ENCODE results near the gene SLC28A3.
"Not testable (repeated sequence)": the region's sequence is repeated elsewhere in the genome, so short reads cannot be mapped to it uniquely, and the experiment has no call there.

Gene SLC28A3

GRCh38 chr9:84367726-84368125 lies 27.2 kb upstream of the SLC28A3 start:
- H3K27ac Mint-ChIP-seq; H3K27me3 Mint-ChIP-seq; ATAC-seq; H3K4me3 Mint-ChIP-seq; DNase-seq; H3K4me1 Mint-ChIP-seq; H3K9me3 Mint-ChIP-seq; H3K36me3 Mint-ChIP-seq (ENCODE audit: low read depth): not testable (repeated sequence)

DNA sequence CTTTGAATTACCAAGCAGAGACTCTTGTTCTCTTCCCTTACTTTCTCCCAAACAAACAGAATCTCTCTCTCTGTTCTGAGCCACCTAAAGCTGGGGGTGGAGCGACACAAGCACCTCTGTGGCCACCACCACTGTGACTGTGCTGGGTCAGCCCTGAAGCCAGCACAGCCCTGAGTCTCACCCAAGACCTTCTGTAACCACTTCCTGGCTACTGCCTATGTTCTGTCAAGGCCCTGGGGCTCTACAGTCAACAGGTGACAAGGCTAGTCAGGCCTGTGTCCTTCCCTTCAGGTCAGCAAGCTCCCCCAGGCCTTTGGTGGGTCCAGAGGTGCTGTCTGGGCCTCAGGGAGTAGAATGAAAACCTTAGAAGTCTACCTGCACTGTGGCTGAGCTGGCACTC lies 26.1 kb upstream of the SLC28A3 start:
- Mint-ChIP-seq H3K4me3 (no peak overlapping the region), H3K36me3 (ENCODE audit: low read depth) (no peaks in the 10 kb centered on the region), H3K9me3 (no peaks in the 10 kb centered on the region), H3K4me1 (no peaks in the 10 kb centered on the region), H3K27me3 (peaks cover 7% of the 10 kb centered on the region), H3K27ac (no peak overlapping the region)
- DNase-seq (no peak), ATAC-seq (no peak)

DNA sequence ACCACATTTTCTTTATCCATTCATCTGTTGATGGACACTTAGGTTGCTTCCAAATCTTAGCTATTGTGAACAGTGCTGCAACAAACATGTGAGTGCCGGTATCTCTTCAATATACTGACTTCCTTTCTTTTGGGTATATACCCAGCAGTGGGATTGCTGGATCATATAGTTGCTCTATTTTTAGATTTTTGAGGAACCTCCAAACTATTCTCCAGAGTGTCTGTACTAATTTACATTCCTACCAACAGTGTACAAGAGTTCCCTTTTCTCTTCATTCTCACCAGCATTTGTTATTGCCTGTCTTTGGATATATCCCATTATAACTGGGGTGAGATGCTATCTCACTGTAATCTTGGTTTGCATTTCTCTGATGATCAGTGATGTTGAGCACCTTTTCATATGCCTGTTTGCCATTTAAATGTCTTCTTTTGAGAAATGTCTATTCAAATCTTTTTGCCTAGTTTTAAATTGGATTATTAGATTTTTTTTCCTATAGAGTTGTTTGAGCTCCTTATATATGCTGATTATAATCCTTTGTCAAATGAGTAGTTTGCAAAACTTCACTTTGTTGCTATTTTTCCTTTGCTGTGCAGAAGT lies 24.4 kb upstream of the SLC28A3 start:
- H3K4me1 Mint-ChIP-seq; H3K27me3 Mint-ChIP-seq; H3K4me3 Mint-ChIP-seq; H3K27ac Mint-ChIP-seq; H3K9me3 Mint-ChIP-seq; ATAC-seq; DNase-seq; H3K36me3 Mint-ChIP-seq (ENCODE audit: low read depth): not testable (repeated sequence)

GRCh38 chr9:84361645-84362044 lies 21.1 kb upstream of the SLC28A3 start:
- H3K4me1 Mint-ChIP-seq = no peaks in the 10 kb centered on the region
- H3K4me3 Mint-ChIP-seq = no peak overlapping the region
- ATAC-seq (no peak), DNase-seq (no peak)
- no peaks in the 10 kb centered on the region for H3K9me3 Mint-ChIP-seq
- H3K27me3 Mint-ChIP-seq = peaks cover 3% of the 10 kb centered on the region
- no peaks in the 10 kb centered on the region for H3K36me3 Mint-ChIP-seq (ENCODE audit: low read depth)
- no peak overlapping the region for H3K27ac Mint-ChIP-seq

DNA sequence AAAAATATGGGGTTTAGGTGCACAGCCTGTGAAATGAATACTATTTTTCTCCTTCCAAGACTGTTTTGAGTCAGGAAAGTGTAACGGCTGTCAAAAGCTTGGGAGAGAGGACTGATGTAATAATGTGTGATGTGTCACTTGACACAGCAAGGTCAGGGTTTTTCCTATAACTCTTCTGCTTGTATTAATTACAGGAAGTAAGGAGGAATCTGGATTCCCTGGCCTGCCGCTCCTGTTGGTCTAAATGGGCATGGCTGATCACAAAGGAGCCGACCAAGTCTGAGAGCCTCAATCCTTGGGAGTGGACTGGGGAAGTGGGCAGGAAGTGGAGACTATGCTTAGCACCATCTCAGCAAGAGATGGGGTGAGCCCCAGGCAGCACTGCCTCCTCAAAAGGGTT lies 16.7 kb upstream of the SLC28A3 start:
- H3K9me3 Mint-ChIP-seq = no peaks in the 10 kb centered on the region
- no peaks in the 10 kb centered on the region for H3K27me3 Mint-ChIP-seq
- H3K36me3 Mint-ChIP-seq (ENCODE audit: low read depth) = no peaks in the 10 kb centered on the region
- DNase-seq (no peak), ATAC-seq (no peak)
- H3K4me1 Mint-ChIP-seq = no peaks in the 10 kb centered on the region
- H3K27ac Mint-ChIP-seq = no peak overlapping the region
- no peak overlapping the region for H3K4me3 Mint-ChIP-seq

DNA sequence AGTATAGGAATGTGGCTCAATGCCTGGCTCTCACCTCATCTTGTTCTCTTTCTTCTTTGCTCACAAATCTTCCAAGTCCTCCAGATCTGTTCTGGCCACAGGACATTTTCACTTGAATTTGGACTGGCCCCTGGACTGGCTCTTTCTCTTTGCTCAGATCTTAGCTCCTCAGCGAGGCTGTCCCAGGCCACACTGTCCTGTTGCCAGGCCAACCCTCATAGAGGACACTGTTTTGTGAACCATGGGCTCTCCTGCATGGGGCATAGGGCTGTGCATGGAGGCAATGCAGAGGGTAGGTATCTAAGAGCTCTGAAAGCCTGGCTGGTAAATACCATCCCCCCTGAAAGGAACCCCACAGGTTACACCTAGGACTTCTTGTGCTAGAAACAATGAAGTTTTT lies 13.5 kb upstream of the SLC28A3 start:
- H3K27me3 Mint-ChIP-seq = no peaks in the 10 kb centered on the region
- no peak for DNase-seq
- no peak for ATAC-seq
- H3K4me1 Mint-ChIP-seq = no peaks in the 10 kb centered on the region
- no peak overlapping the region for H3K4me3 Mint-ChIP-seq
- no peak overlapping the region for H3K27ac Mint-ChIP-seq
- no peaks in the 10 kb centered on the region for H3K9me3 Mint-ChIP-seq
- H3K36me3 Mint-ChIP-seq (ENCODE audit: low read depth) = no peaks in the 10 kb centered on the region

GRCh38 chr9:84349671-84350070 lies 9.1 kb upstream of the SLC28A3 start:
- Mint-ChIP-seq H3K36me3 (ENCODE audit: low read depth) (no peaks in the 10 kb centered on the region), H3K4me3 (no peak overlapping the region), H3K9me3 (no peaks in the 10 kb centered on the region), H3K27me3 (peaks cover 2% of the 10 kb centered on the region), H3K4me1 (no peaks in the 10 kb centered on the region), H3K27ac (no peak overlapping the region)
- ATAC-seq (no peak), DNase-seq (no peak)

DNA sequence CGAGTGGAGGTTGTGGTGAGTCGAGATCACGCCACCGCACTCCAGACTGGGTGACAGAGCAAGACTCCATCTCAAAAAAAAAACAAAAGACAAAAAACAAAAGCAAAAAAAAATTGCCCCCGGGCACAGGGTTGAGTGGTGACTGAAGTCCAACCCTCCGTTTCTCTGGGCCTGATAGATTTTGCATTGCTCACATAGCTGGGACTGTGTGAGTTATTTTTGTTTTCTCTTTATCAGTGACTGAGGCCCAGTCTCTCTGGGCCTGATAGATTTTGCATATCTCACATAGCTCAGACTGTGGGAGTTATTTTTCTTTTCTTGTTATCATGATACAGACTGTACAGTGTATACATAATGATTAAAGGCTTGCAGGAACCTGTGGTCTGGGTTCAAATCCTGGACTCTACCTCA lies 2.6 kb upstream of the SLC28A3 start:
- Mint-ChIP-seq H3K4me3 (no peak overlapping the region), H3K4me1 (no peaks in the 10 kb centered on the region), H3K36me3 (ENCODE audit: low read depth) (no peaks in the 10 kb centered on the region), H3K9me3 (no peaks in the 10 kb centered on the region), H3K27me3 (peaks cover 4% of the 10 kb centered on the region), H3K27ac (no peak overlapping the region)
- no peak for ATAC-seq
- no peak for DNase-seq

DNA sequence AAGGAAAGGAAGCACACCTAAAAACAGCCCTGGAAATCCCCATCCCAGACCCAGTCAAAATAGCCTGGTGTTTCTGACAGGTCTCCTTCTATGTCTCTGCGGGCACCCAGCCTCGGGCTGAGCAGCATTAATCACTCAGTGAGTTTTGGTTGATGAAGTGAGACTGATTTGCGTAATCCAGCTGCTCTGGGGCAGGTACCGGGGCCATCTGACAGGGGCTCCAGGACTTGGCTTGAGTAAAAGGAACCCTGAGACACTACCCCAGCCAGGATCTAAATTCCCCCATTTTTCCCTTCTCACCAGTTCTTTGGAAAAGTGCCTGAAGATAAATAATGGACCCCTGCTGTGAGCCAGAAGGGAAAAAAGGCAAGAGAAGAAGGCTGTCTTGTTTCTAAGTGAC lies 596 bp downstream of the SLC28A3 start:
- H3K27me3 Mint-ChIP-seq = peaks cover 2% of the 10 kb centered on the region
- H3K9me3 Mint-ChIP-seq = no peaks in the 10 kb centered on the region
- H3K36me3 Mint-ChIP-seq (ENCODE audit: low read depth) = no peaks in the 10 kb centered on the region
- H3K27ac Mint-ChIP-seq = no peak overlapping the region
- no peaks in the 10 kb centered on the region for H3K4me1 Mint-ChIP-seq
- no peak for DNase-seq
- no peak overlapping the region for H3K4me3 Mint-ChIP-seq
- no peak for ATAC-seq

DNA sequence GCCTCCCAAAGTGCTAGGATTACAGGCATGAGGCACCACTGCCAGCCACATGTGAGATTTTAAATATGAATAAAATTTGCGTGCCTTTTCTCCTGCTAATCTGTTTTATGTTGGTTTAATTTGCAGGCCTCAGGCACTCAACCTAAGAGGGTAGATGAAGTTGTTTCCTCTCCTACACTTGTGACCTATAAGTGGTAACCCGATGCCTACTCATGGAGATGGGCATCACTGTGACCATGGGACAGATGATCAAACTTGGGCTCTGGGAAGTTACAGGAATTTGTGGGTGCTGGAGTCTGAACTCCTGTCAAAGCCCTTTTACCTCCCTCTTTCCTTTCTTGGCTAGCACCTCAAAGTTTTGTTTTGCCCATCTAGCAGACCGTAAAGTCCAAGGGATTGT lies 1.1 kb downstream of the SLC28A3 start:
- no peak for ATAC-seq

GRCh38 chr9:84338792-84339191 lies 1.8 kb downstream of the SLC28A3 start:
- Mint-ChIP-seq H3K4me3 (no peak overlapping the region), H3K4me1 (no peaks in the 10 kb centered on the region), H3K27me3 (peaks cover 2% of the 10 kb centered on the region), H3K9me3 (no peaks in the 10 kb centered on the region), H3K36me3 (ENCODE audit: low read depth) (no peaks in the 10 kb centered on the region), H3K27ac (no peak overlapping the region)
- DNase-seq (no peak), ATAC-seq (no peak)

More for the DNA sequence above, 1.1 kb downstream of the SLC28A3 start:
- H3K36me3 Mint-ChIP-seq (ENCODE audit: low read depth) = no peaks in the 10 kb centered on the region
- H3K27ac Mint-ChIP-seq = no peak overlapping the region
- no peak overlapping the region for H3K4me3 Mint-ChIP-seq
- H3K4me1 Mint-ChIP-seq = no peaks in the 10 kb centered on the region
- H3K27me3 Mint-ChIP-seq = peaks cover 2% of the 10 kb centered on the region
- DNase-seq = no peak
- no peaks in the 10 kb centered on the region for H3K9me3 Mint-ChIP-seq

- Mint-ChIP-seq H3K4me3 (no peak overlapping the region), H3K36me3 (ENCODE audit: low read depth) (no peaks in the 10 kb centered on the region), H3K9me3 (no peaks in the 10 kb centered on the region), H3K27me3 (peaks cover 2% of the 10 kb centered on the region), H3K27ac (no peak overlapping the region), H3K4me1 (no peaks in the 10 kb centered on the region)
- no peak for DNase-seq
- ATAC-seq = no peak
Measured at GRCh38 chr9:84337252-84337651, 3.3 kb downstream of the SLC28A3 start.

- H3K27ac Mint-ChIP-seq = no peak overlapping the region
- ATAC-seq (no peak), DNase-seq (no peak)
- no peaks in the 10 kb centered on the region for H3K4me1 Mint-ChIP-seq
- H3K27me3 Mint-ChIP-seq = peaks cover 4% of the 10 kb centered on the region
- H3K9me3 Mint-ChIP-seq = peaks cover 8% of the 10 kb centered on the region
- no peak overlapping the region for H3K4me3 Mint-ChIP-seq
- H3K36me3 Mint-ChIP-seq (ENCODE audit: low read depth) = peaks cover 3% of the 10 kb centered on the region
Measured at GRCh38 chr9:84331119-84331809, 9.3 kb downstream of the SLC28A3 start.

DNA sequence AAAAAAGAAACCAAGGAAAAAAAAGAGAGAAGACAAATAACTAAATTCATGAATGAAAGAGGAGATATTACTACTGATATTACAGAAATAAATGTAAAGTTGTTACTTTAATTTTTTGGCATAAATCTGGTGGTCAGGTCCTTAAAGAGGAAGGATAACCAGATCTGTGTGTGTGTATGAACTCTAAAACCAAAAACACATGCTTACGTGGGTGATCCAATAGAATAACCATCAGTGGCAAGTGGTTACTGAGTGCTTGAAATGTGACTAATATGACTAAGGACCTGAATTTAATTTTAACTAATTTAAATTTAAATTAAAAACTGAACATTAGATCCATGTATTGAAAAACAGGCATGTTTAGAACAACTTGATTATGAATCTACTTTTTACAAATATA lies 10.3 kb downstream of the SLC28A3 start:
- Mint-ChIP-seq H3K27me3 (peaks cover 4% of the 10 kb centered on the region), H3K4me3 (no peak overlapping the region), H3K27ac (no peak overlapping the region), H3K36me3 (ENCODE audit: low read depth) (peaks cover 3% of the 10 kb centered on the region), H3K9me3 (peaks cover 8% of the 10 kb centered on the region), H3K4me1 (no peaks in the 10 kb centered on the region)
- no peak for DNase-seq
- ATAC-seq = no peak

GRCh38 chr9:84327184-84327583 lies 13.4 kb downstream of the SLC28A3 start:
- Mint-ChIP-seq H3K36me3 (ENCODE audit: low read depth) (peaks cover 3% of the 10 kb centered on the region), H3K9me3 (peaks cover 8% of the 10 kb centered on the region), H3K4me1 (no peaks in the 10 kb centered on the region), H3K4me3 (no peak overlapping the region), H3K27ac (no peak overlapping the region), H3K27me3 (peaks cover 4% of the 10 kb centered on the region)
- ATAC-seq (no peak), DNase-seq (no peak)
